Coronary artery (tissue), 2 donors: Measurements from ENCODE around the gene PRDM16.

ENCODE experiments used
- DNase-seq: peaks from one replicate; pipeline ENCODE4 v3.0.0-alpha.2; 2017; ENCODE audit warnings: low spot score
- H3K27ac ChIP-seq, 2 donors: fragments of 200-600 bp; sonication (generic); one replicate each; pipeline ENCODE4 v1.5.1; 2016 to 2019
- H3K4me3 ChIP-seq: fragments of 200-600 bp; sonication (generic); 2 replicates; pipeline ENCODE4 v1.5.1; 2016; ENCODE audit warnings: mild to moderate bottlenecking, moderate library complexity
- CTCF ChIP-seq: fragments of 200-600 bp; sonication (generic); IDR thresholded peaks from one replicate; pipeline ENCODE4 v1.5.1; 2019; ENCODE audit warnings: antibody characterized with exemption

The PRDM16 gene

GRCh38 chr1:3205815-3206214 lies 136.8 kb downstream of the PRDM16 start:
- no peak for TF ChIP-seq CTCF
- Histone ChIP-seq H3K4me3 (no peak overlapping the region), H3K27ac (peak overlapping the region; percentile 89 to 91)
- no peak for DNase-seq

GRCh38 chr1:3206696-3207095 lies 137.7 kb downstream of the PRDM16 start:
- DNase-seq: no peak
- H3K27ac ChIP-seq: peak overlapping the region; percentile 89 to 91
- H3K4me3 ChIP-seq: peak overlapping the region; percentile 52
- TF ChIP-seq CTCF: no peak

GRCh38 chr1:3207217-3207848 lies 138.3 kb downstream of the PRDM16 start:
- TF ChIP-seq CTCF: no peak
- H3K27ac ChIP-seq: peak overlapping the region; percentile 89 to 91
- DNase-seq: no peak
- peak overlapping the region; percentile 52 for H3K4me3 ChIP-seq

GRCh38 chr1:3208819-3209200 lies 139.8 kb downstream of the PRDM16 start:
- TF ChIP-seq CTCF: no peak
- no peak for DNase-seq
- Histone ChIP-seq H3K27ac (peak overlapping the region; percentile 49), H3K4me3 (no peak overlapping the region)

- DNase-seq: no peak
- no peak overlapping the region for H3K4me3 ChIP-seq
- TF ChIP-seq CTCF: no peak
- peak overlapping the region; percentile 49 for H3K27ac ChIP-seq
Measured at GRCh38 chr1:3209201-3209600, 140.2 kb downstream of the PRDM16 start.

- TF ChIP-seq CTCF: no peak
- H3K4me3 ChIP-seq: no peak overlapping the region
- no peak for DNase-seq
- peak overlapping the region in 1 of 2 donors; percentile 54 for H3K27ac ChIP-seq
Measured at GRCh38 chr1:3211582-3212375, 142.8 kb downstream of the PRDM16 start.
